HL-60 (cell line): ENCODE data around the gene BRF1.

ENCODE experiments used
- DNase-seq, 2 experiments: peaks; one replicate each; pipeline ENCODE4 v3.0.0-alpha.2; 2010 to 2020; ENCODE audit warnings: low read depth in 1 of 2, low spot score in 1 of 2
- H3K27ac ChIP-seq: fragments of 250-450 bp; sonication (Bioruptor Pico); replicated peaks from 2 replicates; pipeline ENCODE4 v1.5.1; 2020; ENCODE audit warnings: mild to moderate bottlenecking, moderate library complexity
- H3K27me3 ChIP-seq: fragments of 250-450 bp; sonication (Bioruptor Pico); 2 replicates; pipeline ENCODE4 v1.5.1; 2021; ENCODE audit warnings: mild to moderate bottlenecking, moderate library complexity; ENCODE audit not compliant: insufficient read depth, poor library complexity, severe bottlenecking
- H3K4me3 ChIP-seq: replicated peaks from 2 replicates; pipeline ENCODE4 v1.5.1; 2011; ENCODE audit warnings: mild to moderate bottlenecking, control low read depth, low read length; ENCODE audit not compliant: insufficient read depth
- CTCF ChIP-seq: IDR thresholded peaks from one replicate; pipeline ENCODE4 v1.5.1; 2011; ENCODE audit warnings: low read length, control low read depth, inconsistent platforms; ENCODE audit not compliant: insufficient read depth
- GABPA ChIP-seq: IDR thresholded peaks from 2 replicates; pipeline ENCODE4 v1.6.1; 2012; ENCODE audit warnings: low read depth
- POLR2AphosphoS5 ChIP-seq: IDR thresholded peaks from 2 replicates; pipeline ENCODE4 v1.6.1; 2012; ENCODE audit warnings: low read depth
- SPI1 ChIP-seq: IDR thresholded peaks from 2 replicates; pipeline ENCODE4 v1.6.1; 2012; ENCODE audit warnings: low read depth, mild to moderate bottlenecking, borderline replicate concordance
- TF ChIP-seq, protein P1 (sequence below): IDR thresholded peaks from 2 replicates; pipeline ENCODE4 v1.6.1; 2012; ENCODE audit warnings: low read depth; ENCODE audit not compliant: insufficient replicate concordance

BRF1 gene

GRCh38 chr14:105228562-105228961, 72.2 kb downstream of the BRF1 start:
- Histone ChIP-seq H3K27me3 (no peaks in the 10 kb centered on the region), H3K4me3 (no peak overlapping the region), H3K27ac (no peak overlapping the region)
- TF ChIP-seq CTCF (no peak), POLR2AphosphoS5 (no peak), SPI1 (no peak), GABPA (no peak)
- TF ChIP-seq, protein P1, sequence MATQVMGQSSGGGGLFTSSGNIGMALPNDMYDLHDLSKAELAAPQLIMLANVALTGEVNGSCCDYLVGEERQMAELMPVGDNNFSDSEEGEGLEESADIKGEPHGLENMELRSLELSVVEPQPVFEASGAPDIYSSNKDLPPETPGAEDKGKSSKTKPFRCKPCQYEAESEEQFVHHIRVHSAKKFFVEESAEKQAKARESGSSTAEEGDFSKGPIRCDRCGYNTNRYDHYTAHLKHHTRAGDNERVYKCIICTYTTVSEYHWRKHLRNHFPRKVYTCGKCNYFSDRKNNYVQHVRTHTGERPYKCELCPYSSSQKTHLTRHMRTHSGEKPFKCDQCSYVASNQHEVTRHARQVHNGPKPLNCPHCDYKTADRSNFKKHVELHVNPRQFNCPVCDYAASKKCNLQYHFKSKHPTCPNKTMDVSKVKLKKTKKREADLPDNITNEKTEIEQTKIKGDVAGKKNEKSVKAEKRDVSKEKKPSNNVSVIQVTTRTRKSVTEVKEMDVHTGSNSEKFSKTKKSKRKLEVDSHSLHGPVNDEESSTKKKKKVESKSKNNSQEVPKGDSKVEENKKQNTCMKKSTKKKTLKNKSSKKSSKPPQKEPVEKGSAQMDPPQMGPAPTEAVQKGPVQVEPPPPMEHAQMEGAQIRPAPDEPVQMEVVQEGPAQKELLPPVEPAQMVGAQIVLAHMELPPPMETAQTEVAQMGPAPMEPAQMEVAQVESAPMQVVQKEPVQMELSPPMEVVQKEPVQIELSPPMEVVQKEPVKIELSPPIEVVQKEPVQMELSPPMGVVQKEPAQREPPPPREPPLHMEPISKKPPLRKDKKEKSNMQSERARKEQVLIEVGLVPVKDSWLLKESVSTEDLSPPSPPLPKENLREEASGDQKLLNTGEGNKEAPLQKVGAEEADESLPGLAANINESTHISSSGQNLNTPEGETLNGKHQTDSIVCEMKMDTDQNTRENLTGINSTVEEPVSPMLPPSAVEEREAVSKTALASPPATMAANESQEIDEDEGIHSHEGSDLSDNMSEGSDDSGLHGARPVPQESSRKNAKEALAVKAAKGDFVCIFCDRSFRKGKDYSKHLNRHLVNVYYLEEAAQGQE, result no peak
- DNase-seq, result no peak

GRCh38 chr14:105227346-105227745, 73.5 kb downstream of the BRF1 start:
- Histone ChIP-seq H3K4me3 (no peak overlapping the region), H3K27me3 (no peaks in the 10 kb centered on the region), H3K27ac (no peak overlapping the region)
- TF ChIP-seq POLR2AphosphoS5, result no peak
- DNase-seq, result no peak

DNA sequence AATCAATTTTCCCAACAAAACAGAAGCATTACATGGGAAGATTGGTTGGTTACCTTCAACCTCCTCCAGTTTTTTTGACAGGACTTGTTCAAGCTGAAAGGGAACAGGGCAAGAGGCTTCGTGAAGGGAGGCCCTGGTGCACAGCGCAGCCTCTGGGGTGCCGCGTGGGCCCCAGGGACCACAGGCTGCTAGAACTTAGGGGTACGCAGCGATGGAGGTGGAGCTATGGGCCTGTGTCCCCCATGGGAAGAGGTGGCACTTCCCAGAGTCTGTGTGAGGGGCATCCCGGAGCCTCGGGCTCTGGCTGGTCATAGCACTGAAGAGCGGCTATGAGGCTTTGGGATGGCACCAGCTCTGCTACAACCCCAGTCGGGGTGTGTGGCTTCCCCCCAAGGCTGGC, 74.6 kb downstream of the BRF1 start:
- TF ChIP-seq SPI1 (no peak), GABPA (no peak), CTCF (no peak), POLR2AphosphoS5 (no peak)
- TF ChIP-seq, protein P1, result no peak
- DNase-seq, result no peak
- H3K27me3 ChIP-seq, result no peaks in the 10 kb centered on the region

GRCh38 chr14:105224845-105225570, 75.8 kb downstream of the BRF1 start:
- Histone ChIP-seq H3K4me3 (no peak overlapping the region), H3K27ac (no peak overlapping the region), H3K27me3 (no peaks in the 10 kb centered on the region)
- DNase-seq, result no peak
- TF ChIP-seq CTCF (no peak), SPI1 (no peak)

More for the DNA sequence above, 74.6 kb downstream of the BRF1 start:
- no peak overlapping the region for H3K27ac ChIP-seq
- no peak overlapping the region for H3K4me3 ChIP-seq
